T-helper 1 cell treated with Interleukin-12 subunit alpha and Interleukin-12 subunit beta and Interleukin-4 antibody, amounts not matched to agents 30 ng/mL and 1 ng/mL, for 36 hours (primary cell): ENCODE data around the gene LRRC4. TPM values are rescaled to one million over a fixed set of nuclear protein-coding genes. Genes with fewer than 3 reads are reported as not detected.

ENCODE experiments used
- intact Hi-C: fragments of 100-400 bp; cut with micrococcal nuclease; formaldehyde crosslinking; loops from one replicate; pipeline ENCODE4 v1.15.1; 2024
- total RNA-seq: library from RNA; stranded (reverse); gene quantifications from 2 replicates; pipeline ENCODE4 v1.2.3, GENCODE V29; 2022

Gene LRRC4
- total RNA-seq, 1 donor from 2014 or later: not detected

DNA sequence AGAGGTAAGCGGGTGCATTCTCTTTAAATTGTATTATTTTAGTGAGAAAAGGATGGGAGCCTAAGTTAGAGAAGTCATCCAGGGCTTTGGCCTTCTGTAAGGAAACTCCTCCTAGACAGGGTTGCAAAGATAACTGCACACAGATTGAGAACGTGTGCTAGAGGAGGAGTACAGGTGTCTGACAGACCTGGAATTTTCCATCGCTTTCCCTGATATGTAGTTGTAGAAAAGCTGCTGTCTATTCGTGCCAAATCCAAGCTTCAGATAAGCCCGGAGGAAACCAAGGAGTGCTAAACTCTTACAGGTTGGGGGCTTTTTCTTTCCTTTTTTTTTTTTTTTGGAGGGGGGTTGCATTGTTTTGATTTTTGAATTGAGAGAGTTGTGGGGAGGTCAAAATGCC lies 23.1 kb downstream of the LRRC4 start:
- intact Hi-C loops: no loop called here

- intact Hi-C loops: no loop called here
These were observed 23.9 kb downstream of the LRRC4 start for GRCh38 chr7:128007303-128007680.

- intact Hi-C loops: no loop called here
These were observed 24.5 kb downstream of the LRRC4 start for GRCh38 chr7:128006550-128007302.

GRCh38 chr7:128005759-128006159 lies 25.5 kb downstream of the LRRC4 start:
- intact Hi-C loops: no loop called here

- intact Hi-C loops: no loop called here
These were observed 26.1 kb downstream of the LRRC4 start for GRCh38 chr7:128005117-128005516.

DNA sequence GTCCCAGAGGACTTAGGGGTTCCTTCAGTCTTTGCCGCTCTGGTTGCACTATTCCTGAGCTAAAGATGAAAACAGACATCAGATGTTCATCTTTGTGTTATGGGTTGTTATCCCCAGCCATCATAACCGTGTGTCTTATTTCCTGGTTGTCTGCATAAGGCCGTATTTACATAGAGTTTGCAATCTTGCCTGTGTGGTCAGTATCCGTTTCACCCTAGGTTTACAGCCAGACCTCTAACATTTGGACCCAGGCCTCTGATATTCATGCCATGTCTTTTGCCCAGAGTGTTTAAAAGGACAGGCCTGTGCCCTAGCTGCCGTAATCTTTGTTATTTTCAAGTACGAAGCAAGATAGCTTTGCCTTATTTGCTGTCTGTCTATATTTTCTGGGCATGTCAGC lies 26.6 kb downstream of the LRRC4 start:
- intact Hi-C loops: no loop called here

DNA sequence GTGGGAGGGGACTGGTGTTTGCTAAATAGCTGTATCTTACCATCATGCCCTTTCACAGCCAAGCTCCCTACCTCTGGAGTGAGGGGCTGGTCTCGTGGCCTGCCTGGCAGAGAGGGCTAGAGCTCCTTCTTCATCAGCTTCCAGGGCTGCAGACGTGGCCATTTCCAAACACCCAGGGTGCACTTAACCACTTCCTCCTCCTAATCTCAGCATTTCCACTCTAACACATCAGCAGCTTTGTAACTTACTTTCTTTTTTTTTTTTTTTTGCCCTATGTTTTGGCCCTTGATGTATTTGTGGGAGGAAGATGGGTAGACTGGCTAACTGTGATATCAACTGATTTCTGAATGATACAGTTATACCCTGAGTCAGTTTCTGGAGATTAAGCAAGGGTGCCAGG lies 27.4 kb downstream of the LRRC4 start:
- intact Hi-C loops: no loop called here

GRCh38 chr7:128003167-128003566 lies 28.1 kb downstream of the LRRC4 start:
- intact Hi-C loops: no loop called here

- intact Hi-C loops: no loop called here
These were observed 30.4 kb downstream of the LRRC4 start for GRCh38 chr7:128000854-128001265.

- intact Hi-C loops: no loop called here
These were observed 31.2 kb downstream of the LRRC4 start for GRCh38 chr7:128000048-128000447.

DNA sequence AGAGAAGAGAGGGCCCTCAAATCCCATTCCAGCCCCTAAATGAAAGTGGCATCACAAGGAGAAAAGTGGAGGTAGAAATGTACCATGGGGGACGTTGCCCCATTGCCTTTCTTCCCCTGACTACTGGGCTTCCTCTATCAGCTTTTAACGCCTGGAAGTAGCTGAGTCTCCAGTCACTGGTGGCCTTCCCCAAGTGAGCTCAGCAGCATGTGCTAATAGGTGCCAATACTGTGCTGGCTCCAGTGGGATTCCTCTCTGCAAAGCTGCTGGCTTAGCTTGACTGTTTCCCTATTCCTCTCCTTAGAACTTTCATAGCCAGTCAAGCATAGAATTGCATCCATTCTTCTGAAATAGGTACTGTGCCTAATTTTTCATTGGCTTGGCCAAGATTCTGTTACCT lies 32.6 kb downstream of the LRRC4 start:
- intact Hi-C loops: no loop called here

GRCh38 chr7:127997226-127997922 lies 33.9 kb downstream of the LRRC4 start:
- intact Hi-C loops: no loop called here

DNA sequence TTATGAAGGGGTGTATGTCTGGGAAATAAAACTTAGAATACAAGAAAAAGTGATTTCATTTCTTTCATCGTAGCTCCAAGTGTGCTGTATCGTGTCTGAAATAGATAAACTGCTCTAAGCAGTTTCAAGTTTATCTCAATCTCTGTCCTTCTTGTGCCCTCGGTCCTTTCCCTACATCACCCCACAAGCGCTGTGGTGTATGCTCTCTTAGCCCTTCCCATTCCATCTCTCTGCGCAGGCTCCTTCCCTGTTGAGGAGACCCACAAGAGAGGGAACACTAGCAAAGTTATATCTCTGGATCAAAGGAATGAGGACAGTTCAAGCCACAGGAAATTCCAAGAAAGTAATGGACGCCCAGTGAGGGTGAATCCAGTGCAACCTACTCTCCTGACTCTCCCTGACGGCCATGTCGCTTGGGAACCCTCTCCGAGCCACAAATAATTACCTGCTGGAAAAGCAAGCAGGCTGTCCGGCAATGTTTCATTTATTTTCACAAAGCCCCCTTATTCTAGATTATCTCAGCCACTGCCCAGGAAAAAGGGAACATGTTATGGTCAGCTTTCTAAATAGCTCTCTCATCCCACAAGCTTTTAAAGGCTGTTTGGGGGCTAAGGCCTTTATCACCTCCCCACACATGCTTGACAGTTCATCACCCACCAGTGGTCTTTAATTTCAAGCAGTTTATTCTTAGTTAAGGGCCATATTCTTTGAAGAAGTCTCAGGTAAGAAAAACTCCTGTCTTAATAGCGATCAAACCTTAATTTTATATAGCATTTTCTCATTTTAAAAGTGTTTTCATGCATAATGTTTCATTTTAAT lies 34.8 kb downstream of the LRRC4 start:
- intact Hi-C loops: no loop called here

DNA sequence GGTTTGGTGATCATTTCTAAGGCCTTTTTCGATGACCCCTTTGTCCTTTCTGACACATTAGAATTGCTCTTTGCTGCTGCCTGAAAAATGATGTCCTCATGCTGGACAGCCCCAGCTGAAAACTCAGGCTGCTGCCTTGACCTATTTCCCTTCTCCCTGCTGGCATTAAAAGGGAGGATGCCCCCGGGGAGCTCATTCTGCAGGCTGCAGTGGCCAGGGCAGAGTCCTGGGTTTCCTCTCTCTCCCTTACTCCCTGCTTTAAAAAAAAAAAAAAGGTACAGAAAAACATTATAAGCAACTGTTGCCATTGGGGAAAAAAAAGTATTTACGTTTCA lies 35.4 kb downstream of the LRRC4 start:
- intact Hi-C loops: no loop called here

GRCh38 chr7:127995156-127995880 lies 35.9 kb downstream of the LRRC4 start:
- intact Hi-C loops: no loop called here

DNA sequence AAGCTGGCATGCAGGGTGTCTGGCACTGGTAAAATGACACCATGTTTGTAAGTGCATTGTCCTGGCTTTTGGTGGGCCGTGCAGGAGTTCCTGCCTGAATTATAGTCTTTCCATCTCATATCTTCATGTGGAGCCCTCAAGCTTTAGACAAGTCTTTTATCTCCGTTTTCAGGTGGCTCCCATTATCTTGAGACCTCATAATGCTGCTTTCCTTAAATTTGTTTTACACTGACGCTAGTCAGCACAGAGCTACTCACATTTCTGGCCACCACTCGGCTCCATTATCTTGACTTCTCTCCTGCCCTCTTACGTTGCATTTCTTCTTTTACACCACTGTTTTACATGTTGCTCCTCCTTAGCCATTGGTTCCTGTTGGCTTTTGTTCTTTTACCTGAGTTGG lies 37.2 kb downstream of the LRRC4 start:
- intact Hi-C loops: no loop called here

- intact Hi-C loops: no loop called here
These were observed 37.9 kb downstream of the LRRC4 start for GRCh38 chr7:127993317-127993716.

- intact Hi-C loops: no loop called here
These were observed 42.5 kb downstream of the LRRC4 start for GRCh38 chr7:127988751-127989150.

DNA sequence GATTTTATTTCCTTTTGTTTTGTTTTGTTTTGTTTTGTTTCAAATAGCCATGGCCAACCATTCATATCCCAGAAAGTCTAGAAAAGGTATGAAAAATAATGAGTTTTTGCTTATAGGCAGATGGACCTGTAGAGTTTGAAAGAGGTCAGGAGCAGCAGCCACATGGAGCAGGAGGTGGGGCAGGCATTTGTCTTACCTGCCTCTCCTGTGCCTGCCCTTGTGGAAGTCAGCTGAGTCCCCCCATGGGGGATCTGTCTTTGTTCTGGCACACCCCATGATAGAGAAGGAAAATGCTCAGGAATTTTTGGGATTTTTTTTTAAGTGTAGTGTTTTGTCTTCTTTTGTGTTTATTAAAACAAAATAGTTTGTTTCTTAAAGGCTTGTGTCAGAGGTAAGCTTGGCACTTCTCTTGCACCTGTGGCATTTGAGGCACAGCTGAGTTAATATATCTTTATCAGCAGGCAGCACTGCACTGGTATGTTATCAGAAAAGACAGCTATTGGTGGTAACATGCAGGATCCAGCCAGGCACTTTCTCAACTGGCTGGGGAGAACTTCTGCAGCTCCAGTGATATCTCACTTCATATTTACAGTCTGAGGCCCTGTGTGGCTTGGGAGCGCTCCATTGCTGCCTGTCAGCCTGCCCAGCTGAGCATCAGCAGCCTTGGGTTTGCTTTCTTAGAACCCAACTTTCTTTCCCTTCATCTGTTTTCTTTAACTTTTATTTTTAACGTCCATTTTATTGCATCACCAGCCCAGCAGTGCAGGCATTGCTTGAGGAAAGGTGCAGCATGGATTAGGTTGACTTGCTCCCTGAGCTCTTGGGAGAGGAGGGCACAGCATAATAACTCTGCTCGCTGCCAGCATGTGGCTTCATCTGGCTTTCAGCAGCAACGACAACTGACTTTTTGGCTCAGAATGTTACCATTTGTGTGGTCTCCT lies 44.4 kb downstream of the LRRC4 start:
- intact Hi-C loops: no loop called here

GRCh38 chr7:127983804-127984332 lies 47.4 kb downstream of the LRRC4 start:
- intact Hi-C loops: no loop called here
